Activated CD4-positive, alpha-beta memory T cell treated with anti-CD3 and anti-CD28 coated beads, Interleukin-2, amount 10 ng/mL, durations not matched to agents 7 days and 5 days (primary cell): ENCODE measurements around the gene IL36RN. TPM values are rescaled to one million over a fixed set of nuclear protein-coding genes. Genes with fewer than 3 reads are reported as not detected.

Experiments
- CTCF ChIA-PET: fragments of 350-600 bp; sonication (Branson Sonifier 250); formaldehyde crosslinking; loops from one replicate; lab custom pipeline; 2021; ENCODE audit warnings: antibody characterized with exemption, inconsistent platforms; lab: Charles Lee
- POLR2A ChIA-PET: fragments of 350-600 bp; sonication (Branson Sonifier 250); formaldehyde crosslinking; loops from one replicate; lab custom pipeline; 2021; ENCODE audit warnings: antibody characterized with exemption; lab: Charles Lee
- DNase-seq: peaks from one replicate; pipeline ENCODE4 v3.0.0-alpha.2; 2020
- H3K27ac Mint-ChIP-seq: one replicate; pipeline ENCODE4 v1.8.0; 2021; ENCODE audit warnings: mild to moderate bottlenecking, mixed read lengths
- H3K27me3 Mint-ChIP-seq: one replicate; pipeline ENCODE4 v1.8.0; 2021; ENCODE audit warnings: mixed read lengths
- H3K36me3 Mint-ChIP-seq: one replicate; pipeline ENCODE4 v1.8.0; 2021; ENCODE audit warnings: low read depth, mixed read lengths
- H3K4me1 Mint-ChIP-seq: one replicate; pipeline ENCODE4 v1.8.0; 2021; ENCODE audit warnings: mixed read lengths
- H3K4me3 Mint-ChIP-seq: one replicate; pipeline ENCODE4 v1.8.0; 2021; ENCODE audit warnings: mild to moderate bottlenecking, mixed read lengths
- H3K9me3 Mint-ChIP-seq: one replicate; pipeline ENCODE4 v1.8.0; 2021; ENCODE audit warnings: mixed read lengths
- total RNA-seq, 2 experiments: library from RNA; stranded (reverse); gene quantifications; one replicate each; pipeline ENCODE4 v1.2.3, GENCODE V29; 2021

Gene IL36RN
- total RNA-seq, 2 experiments from 2014 or later: not detected

- Mint-ChIP-seq H3K9me3 (no peaks in the 10 kb centered on the region), H3K36me3 (no peaks in the 10 kb centered on the region), H3K27me3 (peaks cover 43% of the 10 kb centered on the region), H3K4me3 (no peak overlapping the region), H3K27ac (no peak overlapping the region), H3K4me1 (no peaks in the 10 kb centered on the region)
- CTCF ChIA-PET: no interaction called here
- DNase-seq: no peak
- POLR2A ChIA-PET: no interaction called here
Measured at GRCh38 chr2:113027691-113028090, 31.3 kb upstream of the IL36RN start.

- no peak overlapping the region for H3K4me3 Mint-ChIP-seq
- H3K36me3 Mint-ChIP-seq: no peaks in the 10 kb centered on the region
- H3K9me3 Mint-ChIP-seq: no peaks in the 10 kb centered on the region
- ChIA-PET POLR2A (no interaction called here), CTCF (no interaction called here)
- no peak overlapping the region for H3K27ac Mint-ChIP-seq
- H3K27me3 Mint-ChIP-seq: peaks cover 41% of the 10 kb centered on the region
- DNase-seq: no peak
- H3K4me1 Mint-ChIP-seq: no peaks in the 10 kb centered on the region
Measured at GRCh38 chr2:113028112-113028511, 30.9 kb upstream of the IL36RN start.

DNA sequence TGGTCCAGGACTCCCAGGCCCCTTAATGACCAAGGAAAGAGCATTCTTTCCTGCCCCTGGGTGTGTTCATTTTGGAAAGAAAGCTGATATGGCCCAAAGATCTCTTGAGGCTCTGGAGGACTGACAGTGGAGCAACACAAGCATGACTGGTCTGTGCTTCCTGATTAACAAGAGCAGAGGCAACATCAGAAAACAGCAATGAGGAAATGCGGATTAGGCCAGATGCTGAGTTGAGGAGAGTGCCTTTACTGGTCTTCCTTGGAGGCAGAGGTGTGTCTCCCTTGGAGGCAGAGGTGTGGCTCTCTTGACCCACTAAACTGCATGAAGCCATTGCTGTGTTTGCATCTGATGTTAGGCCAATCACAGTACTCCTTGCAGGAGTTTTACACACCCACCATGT, 26.3 kb upstream of the IL36RN start:
- Mint-ChIP-seq H3K27ac (no peak overlapping the region), H3K27me3 (peaks cover 22% of the 10 kb centered on the region), H3K9me3 (no peaks in the 10 kb centered on the region), H3K36me3 (no peaks in the 10 kb centered on the region), H3K4me1 (no peaks in the 10 kb centered on the region), H3K4me3 (no peak overlapping the region)
- POLR2A ChIA-PET: no interaction called here
- CTCF ChIA-PET: no interaction called here
- no peak for DNase-seq

DNA sequence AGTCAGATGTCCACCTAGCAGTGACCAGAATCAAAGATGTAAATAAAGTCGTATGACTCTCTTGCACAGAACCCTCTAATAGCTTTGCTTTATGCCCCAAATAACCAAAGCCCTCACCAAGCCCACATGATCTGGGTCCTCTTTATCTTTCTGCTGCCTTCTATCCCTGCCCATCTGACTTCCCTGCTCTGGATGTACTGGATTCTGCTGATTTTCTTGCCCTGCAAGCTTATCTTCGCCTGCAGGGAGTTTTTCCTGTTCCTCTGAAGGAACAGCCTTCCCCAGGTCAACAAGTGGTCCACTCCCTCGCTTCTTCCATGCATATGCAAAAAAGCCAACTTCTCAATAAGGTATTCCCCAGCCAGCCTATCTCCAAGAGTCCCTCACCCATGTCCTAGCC, 25.0 kb upstream of the IL36RN start:
- Mint-ChIP-seq H3K4me1 (no peaks in the 10 kb centered on the region), H3K9me3 (no peaks in the 10 kb centered on the region), H3K36me3 (no peaks in the 10 kb centered on the region), H3K27me3 (peaks cover 18% of the 10 kb centered on the region), H3K27ac (no peak overlapping the region), H3K4me3 (no peak overlapping the region)
- POLR2A ChIA-PET: no interaction called here
- no peak for DNase-seq
- CTCF ChIA-PET: no interaction called here

GRCh38 chr2:113036763-113037162, 22.2 kb upstream of the IL36RN start:
- POLR2A ChIA-PET: no interaction called here
- no peaks in the 10 kb centered on the region for H3K36me3 Mint-ChIP-seq
- H3K4me1 Mint-ChIP-seq: no peaks in the 10 kb centered on the region
- DNase-seq: no peak
- H3K4me3 Mint-ChIP-seq: no peak overlapping the region
- H3K27me3 Mint-ChIP-seq: peaks cover 12% of the 10 kb centered on the region
- H3K9me3 Mint-ChIP-seq: no peaks in the 10 kb centered on the region
- CTCF ChIA-PET: no interaction called here
- H3K27ac Mint-ChIP-seq: no peak overlapping the region

DNA sequence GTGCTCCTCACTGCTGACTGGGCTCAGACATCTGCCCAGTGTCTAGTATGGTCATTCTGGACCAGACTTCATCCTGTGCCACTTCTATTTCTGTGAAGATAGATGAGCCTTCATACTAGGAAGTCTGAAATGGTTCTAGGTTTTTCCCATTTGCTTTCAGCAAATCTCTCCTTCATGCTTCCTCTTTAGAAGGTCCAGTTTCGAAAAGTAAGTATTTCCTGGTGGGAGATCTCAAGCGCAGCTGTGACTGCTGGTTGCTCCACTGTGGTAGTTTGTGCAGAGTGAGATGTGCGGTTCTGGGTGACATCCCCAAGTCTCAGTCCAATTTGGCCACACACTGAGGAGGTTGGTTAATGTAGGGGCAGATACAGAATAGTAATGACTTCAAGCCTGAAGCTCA, 20.7 kb upstream of the IL36RN start:
- Mint-ChIP-seq H3K4me3 (no peak overlapping the region), H3K9me3 (no peaks in the 10 kb centered on the region), H3K4me1 (no peaks in the 10 kb centered on the region), H3K36me3 (no peaks in the 10 kb centered on the region), H3K27me3 (peaks cover 16% of the 10 kb centered on the region), H3K27ac (no peak overlapping the region)
- POLR2A ChIA-PET: no interaction called here
- no peak for DNase-seq
- CTCF ChIA-PET: no interaction called here

DNA sequence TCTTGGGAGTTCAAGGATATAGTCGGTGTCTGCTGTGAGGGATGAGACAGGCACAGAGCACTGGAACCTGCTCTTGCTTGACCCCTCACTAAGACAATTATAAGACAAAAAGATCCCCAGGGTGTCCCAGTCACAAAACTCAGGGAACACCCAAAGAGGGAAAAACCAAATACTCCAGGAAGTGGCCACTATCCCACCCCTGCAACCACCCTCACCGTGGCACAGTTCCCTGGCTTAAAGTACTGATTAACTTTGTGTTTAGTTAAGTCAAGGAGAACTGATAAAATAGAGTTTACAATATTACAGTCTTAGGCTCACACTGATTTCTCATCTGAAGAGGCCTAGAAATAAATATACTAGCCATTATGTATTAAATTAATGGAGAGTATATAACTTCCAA, 19.8 kb upstream of the IL36RN start:
- DNase-seq: no peak
- POLR2A ChIA-PET: no interaction called here
- peaks cover 14% of the 10 kb centered on the region for H3K27me3 Mint-ChIP-seq
- no peaks in the 10 kb centered on the region for H3K9me3 Mint-ChIP-seq
- H3K36me3 Mint-ChIP-seq: no peaks in the 10 kb centered on the region
- H3K4me1 Mint-ChIP-seq: no peaks in the 10 kb centered on the region
- H3K27ac Mint-ChIP-seq: no peak overlapping the region
- CTCF ChIA-PET: no interaction called here
- no peak overlapping the region for H3K4me3 Mint-ChIP-seq

- ChIA-PET POLR2A (no interaction called here), CTCF (no interaction called here)
- Mint-ChIP-seq H3K9me3 (no peaks in the 10 kb centered on the region), H3K4me3 (no peak overlapping the region), H3K27ac (no peak overlapping the region), H3K27me3 (peaks cover 13% of the 10 kb centered on the region), H3K4me1 (no peaks in the 10 kb centered on the region), H3K36me3 (no peaks in the 10 kb centered on the region)
- DNase-seq: no peak
Measured at GRCh38 chr2:113039719-113040118, 19.3 kb upstream of the IL36RN start.

- no peaks in the 10 kb centered on the region for H3K9me3 Mint-ChIP-seq
Measured at GRCh38 chr2:113041871-113042270, 17.1 kb upstream of the IL36RN start.

GRCh38 chr2:113046465-113046864, 12.5 kb upstream of the IL36RN start:
- H3K4me3 Mint-ChIP-seq: no peak overlapping the region
- ChIA-PET CTCF (interaction anchor here (1.2 kb wide), 1 partner anchor 34 kb away, joined by 3 read pairs; no protein-coding TSS in a partner anchor), POLR2A (no interaction called here)
- no peaks in the 10 kb centered on the region for H3K4me1 Mint-ChIP-seq
- peaks cover 10% of the 10 kb centered on the region for H3K27me3 Mint-ChIP-seq
- H3K9me3 Mint-ChIP-seq: no peaks in the 10 kb centered on the region
- no peak overlapping the region for H3K27ac Mint-ChIP-seq
- no peaks in the 10 kb centered on the region for H3K36me3 Mint-ChIP-seq
- DNase-seq: no peak

More at GRCh38 chr2:113041871-113042270, 17.1 kb upstream of the IL36RN start:
- H3K27ac Mint-ChIP-seq: no peak overlapping the region
- no peak overlapping the region for H3K4me3 Mint-ChIP-seq
- H3K36me3 Mint-ChIP-seq: no peaks in the 10 kb centered on the region
- peaks cover 20% of the 10 kb centered on the region for H3K27me3 Mint-ChIP-seq
- ChIA-PET POLR2A (interaction anchor here (0.6 kb wide), 1 partner anchor 235 kb away, joined by 3 read pairs; no protein-coding TSS in a partner anchor), CTCF (interaction anchor here (1.0 kb wide), 1 partner anchor 38 kb away, joined by 3 read pairs; no protein-coding TSS in a partner anchor)
- no peaks in the 10 kb centered on the region for H3K4me1 Mint-ChIP-seq
- DNase-seq: no peak

- POLR2A ChIA-PET: no interaction called here
- no peak overlapping the region for H3K4me3 Mint-ChIP-seq
- H3K36me3 Mint-ChIP-seq: peaks cover 5% of the 10 kb centered on the region
- CTCF ChIA-PET: no interaction called here
- no peaks in the 10 kb centered on the region for H3K4me1 Mint-ChIP-seq
- DNase-seq: no peak
- peaks cover 11% of the 10 kb centered on the region for H3K27me3 Mint-ChIP-seq
- peaks cover 15% of the 10 kb centered on the region for H3K9me3 Mint-ChIP-seq
- H3K27ac Mint-ChIP-seq: no peak overlapping the region
Measured at GRCh38 chr2:113050921-113051895, 7.8 kb upstream of the IL36RN start.

- H3K36me3 Mint-ChIP-seq: peaks cover 5% of the 10 kb centered on the region
- POLR2A ChIA-PET: no interaction called here
Measured at GRCh38 chr2:113052396-113052917, 6.5 kb upstream of the IL36RN start, which contains the start of gene IL36B. Gene IL36B, minus strand, starts transcription at chr2:113052867.

GRCh38 chr2:113053666-113054065, 5.3 kb upstream of the IL36RN start:
- POLR2A ChIA-PET: no interaction called here
- Mint-ChIP-seq H3K9me3 (peaks cover 15% of the 10 kb centered on the region), H3K4me3 (no peak overlapping the region), H3K4me1 (no peaks in the 10 kb centered on the region), H3K27me3 (peaks cover 20% of the 10 kb centered on the region), H3K36me3 (peaks cover 5% of the 10 kb centered on the region), H3K27ac (no peak overlapping the region)
- CTCF ChIA-PET: no interaction called here
- DNase-seq: no peak

More at GRCh38 chr2:113052396-113052917, 6.5 kb upstream of the IL36RN start, which contains the start of gene IL36B:
- peaks cover 15% of the 10 kb centered on the region for H3K9me3 Mint-ChIP-seq
- H3K27ac Mint-ChIP-seq: no peak within 1 kb of the TSS
- DNase-seq: no peak
- H3K27me3 Mint-ChIP-seq: peaks cover 15% of the 10 kb centered on the region
- no peak within 1 kb of the TSS for H3K4me3 Mint-ChIP-seq
- H3K4me1 Mint-ChIP-seq: no peaks in the 10 kb centered on the region
- CTCF ChIA-PET: no interaction called here
